ENCODE data around the gene ICA1.
A peak's percentile ranks its signal among the peaks of the same experiment; 100 is the strongest.

Gene ICA1

DNA sequence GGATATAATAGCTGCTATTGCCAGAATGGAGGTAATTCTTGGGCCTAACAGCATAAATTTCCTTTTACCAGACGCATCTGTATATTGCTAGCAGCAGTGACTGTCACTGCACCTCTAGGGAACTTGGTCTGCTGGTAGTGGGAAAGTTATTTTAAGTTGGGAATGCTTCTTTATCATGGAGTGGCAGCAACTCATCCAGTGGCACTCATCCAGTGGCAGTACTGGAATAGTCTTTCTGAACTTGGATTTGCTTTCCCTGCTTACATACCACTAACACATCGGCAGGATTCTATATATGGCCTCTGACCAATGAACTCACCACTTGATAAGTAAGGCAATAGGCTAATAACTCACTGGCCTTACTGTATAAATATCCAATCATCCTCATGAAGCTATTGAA is 22.0 kb upstream of the ICA1 start:
- TF ChIP-seq, protein P1, sequence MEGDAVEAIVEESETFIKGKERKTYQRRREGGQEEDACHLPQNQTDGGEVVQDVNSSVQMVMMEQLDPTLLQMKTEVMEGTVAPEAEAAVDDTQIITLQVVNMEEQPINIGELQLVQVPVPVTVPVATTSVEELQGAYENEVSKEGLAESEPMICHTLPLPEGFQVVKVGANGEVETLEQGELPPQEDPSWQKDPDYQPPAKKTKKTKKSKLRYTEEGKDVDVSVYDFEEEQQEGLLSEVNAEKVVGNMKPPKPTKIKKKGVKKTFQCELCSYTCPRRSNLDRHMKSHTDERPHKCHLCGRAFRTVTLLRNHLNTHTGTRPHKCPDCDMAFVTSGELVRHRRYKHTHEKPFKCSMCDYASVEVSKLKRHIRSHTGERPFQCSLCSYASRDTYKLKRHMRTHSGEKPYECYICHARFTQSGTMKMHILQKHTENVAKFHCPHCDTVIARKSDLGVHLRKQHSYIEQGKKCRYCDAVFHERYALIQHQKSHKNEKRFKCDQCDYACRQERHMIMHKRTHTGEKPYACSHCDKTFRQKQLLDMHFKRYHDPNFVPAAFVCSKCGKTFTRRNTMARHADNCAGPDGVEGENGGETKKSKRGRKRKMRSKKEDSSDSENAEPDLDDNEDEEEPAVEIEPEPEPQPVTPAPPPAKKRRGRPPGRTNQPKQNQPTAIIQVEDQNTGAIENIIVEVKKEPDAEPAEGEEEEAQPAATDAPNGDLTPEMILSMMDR (IDR thresholded peaks at IDR 0.05; ENCODE audit: borderline replicate concordance, insufficient read depth, low read depth, low read length), result no peak
- no peak overlapping the region for H3K4me3 ChIP-seq (ENCODE audit: low read depth, low read length)

- TF ChIP-seq, protein P1 (IDR thresholded peaks at IDR 0.05; ENCODE audit: borderline replicate concordance, insufficient read depth, low read depth, low read length), result no peak
- H3K4me3 ChIP-seq (ENCODE audit: low read depth, low read length), result no peak overlapping the region
Measured at GRCh38 chr7:8282871-8283270, 20.9 kb upstream of the ICA1 start.

DNA sequence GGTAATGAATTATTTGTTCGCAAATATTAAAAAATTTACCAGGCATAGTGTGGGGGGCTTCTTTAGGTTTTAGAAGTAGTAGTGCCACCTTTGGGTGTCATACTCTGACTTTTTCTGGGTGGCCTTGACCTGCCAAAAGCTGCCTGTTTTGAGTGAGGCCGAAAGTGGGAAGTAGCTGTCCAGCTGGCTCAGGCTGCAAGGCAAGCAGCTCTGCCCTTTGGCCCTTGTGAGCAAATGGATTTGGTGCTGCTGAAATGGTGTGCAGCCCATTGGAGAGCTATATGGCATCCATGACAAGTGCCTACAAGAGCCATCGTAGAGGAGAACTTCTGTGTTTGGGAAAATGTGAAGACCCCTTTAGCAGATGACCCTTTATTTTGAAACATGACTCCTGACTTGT is 20.2 kb upstream of the ICA1 start:
- TF ChIP-seq, protein P1 (IDR thresholded peaks at IDR 0.05; ENCODE audit: borderline replicate concordance, insufficient read depth, low read depth, low read length), result no peak
- H3K4me3 ChIP-seq (ENCODE audit: low read depth, low read length), result no peak overlapping the region

- TF ChIP-seq, protein P1 (IDR thresholded peaks at IDR 0.05; ENCODE audit: borderline replicate concordance, insufficient read depth, low read depth, low read length), result no peak
- no peak overlapping the region for H3K4me3 ChIP-seq (ENCODE audit: low read depth, low read length)
Measured at GRCh38 chr7:8278183-8278582, 16.2 kb upstream of the ICA1 start.

GRCh38 chr7:8277394-8277982 is 15.5 kb upstream of the ICA1 start:
- TF ChIP-seq, protein P1 (IDR thresholded peaks at IDR 0.05; ENCODE audit: borderline replicate concordance, insufficient read depth, low read depth, low read length), result peak; percentile 12; the same call in 1 of the 2 replicates
- H3K4me3 ChIP-seq (ENCODE audit: low read depth, low read length), result no peak overlapping the region

DNA sequence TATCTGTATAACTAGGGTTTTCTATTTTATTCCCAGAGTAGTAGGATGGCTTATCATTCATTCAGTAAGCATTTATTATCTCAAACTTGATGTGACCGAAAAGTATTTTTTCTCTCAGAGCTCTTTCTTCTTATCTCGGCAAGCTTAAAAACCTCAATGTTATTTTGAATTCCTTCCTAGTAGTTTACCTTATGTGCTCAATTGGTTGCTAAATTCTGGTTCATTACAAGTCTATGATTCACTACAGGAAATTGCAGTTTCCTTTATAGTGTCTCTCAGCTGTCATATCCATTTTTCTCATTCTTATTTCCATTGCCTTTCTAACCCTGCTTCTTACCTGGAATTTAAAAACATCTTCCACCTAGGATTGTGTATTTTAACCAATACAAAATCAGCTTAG is 12.6 kb upstream of the ICA1 start:
- TF ChIP-seq, protein P1 (IDR thresholded peaks at IDR 0.05; ENCODE audit: borderline replicate concordance, insufficient read depth, low read depth, low read length), result no peak

DNA sequence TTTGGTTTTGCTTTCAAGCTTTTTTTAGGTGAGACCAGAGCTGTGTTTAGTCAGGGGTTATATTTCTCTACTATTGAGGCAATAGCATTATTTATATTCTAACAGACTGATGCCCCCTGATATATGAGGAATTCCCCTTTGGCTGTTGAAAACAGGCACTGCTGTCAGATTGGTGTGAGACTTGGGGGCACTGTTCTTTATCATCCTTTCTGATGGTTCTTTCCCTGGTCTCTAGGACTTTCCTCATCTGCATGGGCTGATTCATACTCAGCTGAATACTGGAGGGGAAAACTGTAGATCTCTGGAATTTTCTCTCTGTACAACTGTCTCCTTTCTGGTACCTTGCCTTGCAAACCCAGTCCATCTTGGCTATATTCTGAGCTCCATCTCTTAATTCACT is 10.0 kb upstream of the ICA1 start:
- H3K4me3 ChIP-seq (ENCODE audit: low read depth, low read length), result no peak overlapping the region
- TF ChIP-seq, protein P1 (IDR thresholded peaks at IDR 0.05; ENCODE audit: borderline replicate concordance, insufficient read depth, low read depth, low read length), result no peak

More for the DNA sequence above, 12.6 kb upstream of the ICA1 start:
- H3K4me3 ChIP-seq (ENCODE audit: low read depth, low read length), result no peak overlapping the region

All from GM12875 (cell line).